Lower leg skin (tissue), 4 donors: ENCODE measurements around the gene UBTF. TPM values are rescaled to one million over a fixed set of nuclear protein-coding genes. Genes with fewer than 3 reads are reported as not detected.

Experiments used
- DNase-seq, 2 donors: peaks; one replicate each; pipeline ENCODE4 v3.0.0-alpha.2; 2019; ENCODE audit warnings: low spot score in 2 of 2
- H3K4me3 ChIP-seq: fragments of 200-600 bp; sonication (generic); 2 replicates; pipeline ENCODE4 v1.5.1; 2017; ENCODE audit warnings: mild to moderate bottlenecking, low read depth; ENCODE audit not compliant: poor library complexity, severe bottlenecking
- POLR2A ChIP-seq, 2 donors: fragments of 450-650 bp; IDR thresholded peaks; one replicate each; pipeline ENCODE4 v1.6.1; 2016 to 2017; ENCODE audit warnings: antibody characterized with exemption in 2 of 2, mild to moderate bottlenecking in 1 of 2, moderate library complexity in 1 of 2
- whole genome bisulfite sequencing, 2 donors: methylation state at CpG; one replicate each; pipeline ENCODE4 v1.1.5; 2018; 5-methylcytosine and 5-hydroxymethylcytosine counted together
- intact Hi-C: fragments of 100-400 bp; cut with DNase I; formaldehyde crosslinking; loops from one replicate; pipeline ENCODE4 v1.15.0; 2023; ENCODE audit warnings: low total_unique reads
- total RNA-seq, 4 donors: library from RNA; depleted of rRNA; stranded (reverse); fragments of >200 nt; gene quantifications; one replicate each; pipeline ENCODE4 v1.1.0, GENCODE V29; 2016
- TF ChIP-seq, protein P1 (sequence below), 3 donors: fragments of 450-650 bp; IDR thresholded peaks; one replicate each; pipeline ENCODE4 v1.5.1; 2016; ENCODE audit warnings: antibody characterized with exemption in 3 of 3, mild to moderate bottlenecking in 3 of 3, moderate library complexity in 2 of 3

Gene UBTF
- total RNA-seq, 4 donors from 2014 or later = 62.4 to 70.8 (median 65.7) TPM

- H3K4me3 ChIP-seq = no peak overlapping the region
- WGBS, 2 donors = 75 to 77% methylated on average over 11 of the region's 11 CpGs
- DNase-seq = no peak
- intact Hi-C loops = no loop called here
- TF ChIP-seq, protein P1, sequence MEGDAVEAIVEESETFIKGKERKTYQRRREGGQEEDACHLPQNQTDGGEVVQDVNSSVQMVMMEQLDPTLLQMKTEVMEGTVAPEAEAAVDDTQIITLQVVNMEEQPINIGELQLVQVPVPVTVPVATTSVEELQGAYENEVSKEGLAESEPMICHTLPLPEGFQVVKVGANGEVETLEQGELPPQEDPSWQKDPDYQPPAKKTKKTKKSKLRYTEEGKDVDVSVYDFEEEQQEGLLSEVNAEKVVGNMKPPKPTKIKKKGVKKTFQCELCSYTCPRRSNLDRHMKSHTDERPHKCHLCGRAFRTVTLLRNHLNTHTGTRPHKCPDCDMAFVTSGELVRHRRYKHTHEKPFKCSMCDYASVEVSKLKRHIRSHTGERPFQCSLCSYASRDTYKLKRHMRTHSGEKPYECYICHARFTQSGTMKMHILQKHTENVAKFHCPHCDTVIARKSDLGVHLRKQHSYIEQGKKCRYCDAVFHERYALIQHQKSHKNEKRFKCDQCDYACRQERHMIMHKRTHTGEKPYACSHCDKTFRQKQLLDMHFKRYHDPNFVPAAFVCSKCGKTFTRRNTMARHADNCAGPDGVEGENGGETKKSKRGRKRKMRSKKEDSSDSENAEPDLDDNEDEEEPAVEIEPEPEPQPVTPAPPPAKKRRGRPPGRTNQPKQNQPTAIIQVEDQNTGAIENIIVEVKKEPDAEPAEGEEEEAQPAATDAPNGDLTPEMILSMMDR (IDR thresholded peaks at IDR 0.05) = no peak
- TF ChIP-seq POLR2A (IDR thresholded peaks at IDR 0.05) = no peak
Measured at GRCh38 chr17:44209786-44210341, 9.6 kb downstream of the UBTF start.

- WGBS, 2 donors = 85 to 90% methylated on average over 5 of the region's 5 CpGs
- no peak overlapping the region for H3K4me3 ChIP-seq
- no peak for TF ChIP-seq POLR2A (IDR thresholded peaks at IDR 0.05)
- TF ChIP-seq, protein P1 (IDR thresholded peaks at IDR 0.05) = no peak
- DNase-seq = no peak
- intact Hi-C loops = no loop called here
Measured at GRCh38 chr17:44207743-44208142, 11.7 kb downstream of the UBTF start.

DNA sequence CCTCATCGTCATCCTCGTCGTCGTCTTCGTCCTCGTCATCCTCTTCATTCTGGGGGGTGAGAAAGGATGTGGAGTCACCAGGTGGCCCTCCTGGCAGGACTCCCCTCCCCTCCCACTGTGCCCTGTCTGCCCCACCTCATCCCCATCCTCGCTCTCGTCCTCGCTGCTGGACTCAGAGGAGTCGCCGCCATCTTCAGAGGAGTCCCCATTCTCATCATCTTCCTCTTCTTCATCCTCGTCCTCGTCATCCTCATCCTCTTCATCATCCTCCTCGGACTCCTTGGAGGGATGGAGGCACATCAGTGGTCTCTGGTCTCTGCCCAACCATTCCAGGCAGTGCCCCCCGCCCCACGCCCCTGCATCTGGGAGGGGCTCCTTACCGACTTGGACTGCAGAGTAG lies 12.2 kb downstream of the UBTF start:
- no peak for TF ChIP-seq POLR2A (IDR thresholded peaks at IDR 0.05)
- DNase-seq = no peak
- H3K4me3 ChIP-seq = no peak overlapping the region
- WGBS, 2 donors = 84 to 87% methylated on average over 17 of the region's 17 CpGs
- intact Hi-C loops = no loop called here

DNA sequence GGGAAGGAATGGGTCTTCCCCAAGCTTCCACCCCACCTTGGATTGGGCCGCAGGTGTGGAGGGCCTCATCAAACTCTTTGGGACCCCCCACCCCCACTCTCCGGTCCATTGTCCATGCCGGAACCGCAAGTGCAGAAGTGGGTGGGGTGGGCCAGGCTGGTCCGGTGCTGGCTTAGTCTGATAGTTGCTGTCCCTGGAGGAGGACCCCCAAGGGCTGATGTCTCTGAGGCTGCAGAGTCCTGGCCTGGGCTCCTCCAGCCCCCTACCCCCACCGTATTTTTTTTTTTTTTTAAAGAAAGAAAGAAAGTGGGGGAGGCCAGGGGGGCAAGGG lies 12.7 kb downstream of the UBTF start:
- 84 to 87% methylated on average over 6 of the region's 6 CpGs for WGBS, 2 donors
- intact Hi-C loops = no loop called here
- no peak overlapping the region for H3K4me3 ChIP-seq
- TF ChIP-seq, protein P1 (IDR thresholded peaks at IDR 0.05) = no peak
- TF ChIP-seq POLR2A (IDR thresholded peaks at IDR 0.05) = no peak
- DNase-seq = no peak

DNA sequence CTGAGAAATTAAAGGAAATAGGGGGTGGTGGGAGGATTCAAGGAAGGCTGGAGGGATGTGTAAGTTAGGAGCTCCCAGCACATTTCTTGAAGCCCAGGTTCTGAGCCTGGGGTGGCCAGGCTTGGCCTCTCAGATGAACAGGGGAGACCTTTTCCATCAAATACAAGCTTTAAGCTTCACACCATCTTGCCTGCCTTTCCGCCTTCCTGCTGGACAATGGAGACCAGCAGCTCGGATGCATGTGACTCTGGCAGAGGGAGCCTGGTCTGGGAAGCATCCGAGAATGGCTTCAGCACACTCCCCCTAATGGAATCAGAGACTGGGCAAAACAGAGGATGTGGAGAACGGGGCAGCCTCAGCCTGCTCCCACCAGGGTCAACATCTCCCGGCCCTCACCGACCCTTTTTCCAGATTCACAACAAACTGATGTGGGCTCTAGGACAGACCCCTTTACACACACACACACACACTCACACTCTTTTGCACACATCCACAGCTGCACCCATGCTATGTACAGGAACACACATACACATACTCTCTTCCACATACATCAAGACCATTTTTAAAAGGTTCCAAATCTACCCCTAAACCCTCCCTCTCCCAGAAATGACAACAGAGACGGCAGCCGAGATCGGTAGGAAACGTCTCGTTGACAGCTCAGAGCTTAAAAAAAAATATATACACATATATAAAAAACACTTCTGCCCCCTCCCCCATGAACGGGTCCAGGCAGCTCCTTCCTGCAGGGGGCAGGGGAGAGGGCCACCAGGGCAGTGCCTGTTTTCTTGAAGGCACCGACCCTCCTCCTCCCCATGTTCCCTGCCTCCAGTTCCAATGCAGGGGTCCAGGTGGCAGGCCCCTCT lies 13.3 kb downstream of the UBTF start:
- intact Hi-C loops = no loop called here
- H3K4me3 ChIP-seq = no peak overlapping the region
- no peak for DNase-seq
- 52 to 57% methylated on average over 13 of the region's 13 CpGs for WGBS, 2 donors
- TF ChIP-seq, protein P1 (IDR thresholded peaks at IDR 0.05) = no peak
- no peak for TF ChIP-seq POLR2A (IDR thresholded peaks at IDR 0.05)

DNA sequence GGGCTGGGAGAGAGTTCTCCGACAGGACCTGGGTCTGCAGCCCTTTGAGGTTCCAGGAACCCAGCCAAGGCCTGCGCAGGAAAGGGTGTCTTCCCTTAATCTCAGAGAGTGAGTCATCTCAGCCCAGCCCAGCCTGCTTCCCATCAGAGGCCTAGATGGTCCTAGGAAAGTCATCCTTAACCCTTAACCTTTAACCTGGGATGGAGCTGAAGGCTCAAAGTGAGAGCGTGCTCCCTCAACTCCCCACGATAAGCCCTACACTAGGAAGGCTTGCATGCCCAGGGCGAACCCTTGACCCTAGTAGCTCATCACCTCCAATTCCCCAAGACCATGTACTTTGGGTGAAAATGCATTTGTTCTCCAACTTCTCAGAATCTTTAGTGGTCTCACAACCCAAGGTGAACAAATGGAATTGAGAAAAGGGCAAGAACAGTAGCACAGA lies 15.0 kb downstream of the UBTF start:
- 49 to 61% methylated on average over 5 of the region's 5 CpGs for WGBS, 2 donors
- TF ChIP-seq, protein P1 (IDR thresholded peaks at IDR 0.05) = no peak
- TF ChIP-seq POLR2A (IDR thresholded peaks at IDR 0.05) = no peak
- no peak overlapping the region for H3K4me3 ChIP-seq
- intact Hi-C loops = no loop called here
- peak in 1 of 2 donors; percentile 86 for DNase-seq
